C4-2B (cell line): ENCODE results near the gene MICAL3.

Experiments used
- CTCF ChIP-seq: fragments of 450-650 bp; conservative IDR thresholded peaks from 2 replicates; pipeline ENCODE4 v1.5.1; 2017; ENCODE audit warnings: mild to moderate bottlenecking
- ZFX ChIP-seq: fragments of 450-650 bp; IDR thresholded peaks from 2 replicates; pipeline ENCODE4 v1.6.1; 2017

- TF ChIP-seq CTCF = no peak
- no peak for TF ChIP-seq ZFX
Measured at GRCh38 chr22:17876306-17876831, 148.0 kb downstream of the MICAL3 start.
